ENCODE data around the gene SAA4. TPM values are rescaled to one million over a fixed set of nuclear protein-coding genes. Genes with fewer than 3 reads are reported as not detected.
A peak's percentile ranks its signal among the peaks of the same experiment; 100 is the strongest.

SAA4 gene
- total RNA-seq, 1 donor from 2014 or later = 1.7 TPM

- H3K4me3 ChIP-seq = no peak overlapping the region
- no peak overlapping the region for H3K27ac ChIP-seq
- no peaks in the 10 kb centered on the region for H3K27me3 ChIP-seq
- no peaks in the 10 kb centered on the region for H3K4me1 ChIP-seq
- DNase-seq (ENCODE audit: extremely low spot score in 2 of 2) = no peak
- intact Hi-C loops (cut with DNase I) = no loop called here
- no peaks in the 10 kb centered on the region for H3K36me3 ChIP-seq
- TF ChIP-seq POLR2AphosphoS5 (IDR thresholded peaks at IDR 0.05; ENCODE audit: insufficient read depth in 1 of 2, low read depth in 1 of 2) = no peak
- TF ChIP-seq POLR2A (IDR thresholded peaks at IDR 0.05) = no peak
- no peaks in the 10 kb centered on the region for H3K9me3 ChIP-seq
Observed at GRCh38 chr11:18245396-18245795, 8.8 kb upstream of the SAA4 start.

DNA sequence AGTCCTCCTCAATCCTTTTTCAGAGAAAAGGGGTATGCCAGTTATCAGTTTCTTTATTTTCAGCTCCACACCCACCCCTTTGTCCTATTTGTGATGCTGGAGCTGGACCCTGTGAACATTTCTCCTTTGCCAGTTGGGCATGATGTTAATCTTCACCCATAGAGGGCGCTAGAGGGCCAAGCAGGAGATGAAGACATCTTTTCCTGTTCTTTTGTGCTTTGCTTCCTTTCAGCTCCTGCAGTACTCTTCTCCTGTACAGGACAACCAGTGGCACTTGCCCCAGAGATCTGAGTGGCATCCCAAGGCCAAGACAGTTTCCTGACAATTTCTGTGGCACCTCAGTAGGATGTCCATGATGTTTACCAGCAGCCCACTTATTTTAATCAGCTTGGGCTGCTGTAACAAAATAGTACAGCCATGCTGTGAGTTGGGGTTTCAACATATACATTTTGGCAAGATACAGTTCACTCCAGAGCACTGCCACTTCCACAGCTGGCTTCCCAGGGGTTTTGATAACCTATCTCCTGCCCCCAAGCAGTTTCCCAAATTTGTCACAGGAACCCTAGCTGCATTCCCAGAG is 7.3 kb upstream of the SAA4 start:
- no peak overlapping the region for H3K27ac ChIP-seq
- H3K36me3 ChIP-seq = no peaks in the 10 kb centered on the region
- no peaks in the 10 kb centered on the region for H3K4me1 ChIP-seq
- H3K27me3 ChIP-seq = no peaks in the 10 kb centered on the region
- no peak overlapping the region for H3K4me3 ChIP-seq
- DNase-seq (ENCODE audit: extremely low spot score in 2 of 2) = no peak
- TF ChIP-seq POLR2AphosphoS5 (IDR thresholded peaks at IDR 0.05; ENCODE audit: insufficient read depth in 1 of 2, low read depth in 1 of 2) = no peak
- peak; percentile 16 to 38 (median 32) for TF ChIP-seq CTCF (IDR thresholded peaks at IDR 0.05)
- TF ChIP-seq POLR2A (IDR thresholded peaks at IDR 0.05) = no peak
- intact Hi-C loops (cut with DNase I) = no loop called here
- H3K9me3 ChIP-seq = no peaks in the 10 kb centered on the region

DNA sequence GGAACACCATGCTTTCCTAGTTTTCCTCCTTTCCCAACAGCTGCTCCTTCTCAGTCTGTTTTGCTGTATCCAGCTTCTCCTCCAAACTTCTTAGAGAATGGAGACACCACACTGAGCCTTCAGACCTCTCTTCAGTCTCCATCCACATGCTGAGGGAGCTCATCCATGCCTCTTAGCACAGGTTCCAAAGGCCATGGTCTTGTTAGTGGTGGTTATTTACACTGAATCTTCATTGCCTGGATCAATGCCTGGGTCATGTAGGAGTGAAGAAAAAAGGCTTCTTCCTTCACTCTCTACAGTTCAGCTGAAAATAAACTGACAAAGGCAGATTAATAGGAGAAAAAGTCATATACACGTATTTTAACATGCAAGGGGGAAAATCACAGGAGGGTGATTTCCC is 3.1 kb upstream of the SAA4 start:
- H3K27ac ChIP-seq = no peak overlapping the region
- intact Hi-C loops (cut with DNase I) = no loop called here
- no peak for DNase-seq (ENCODE audit: extremely low spot score in 2 of 2)
- H3K27me3 ChIP-seq = no peaks in the 10 kb centered on the region
- no peaks in the 10 kb centered on the region for H3K4me1 ChIP-seq
- no peak overlapping the region for H3K4me3 ChIP-seq
- no peaks in the 10 kb centered on the region for H3K36me3 ChIP-seq
- no peaks in the 10 kb centered on the region for H3K9me3 ChIP-seq
- no peak for TF ChIP-seq CTCF (IDR thresholded peaks at IDR 0.05)
- TF ChIP-seq POLR2AphosphoS5 (IDR thresholded peaks at IDR 0.05; ENCODE audit: insufficient read depth in 1 of 2, low read depth in 1 of 2) = no peak
- no peak for TF ChIP-seq POLR2A (IDR thresholded peaks at IDR 0.05)

DNA sequence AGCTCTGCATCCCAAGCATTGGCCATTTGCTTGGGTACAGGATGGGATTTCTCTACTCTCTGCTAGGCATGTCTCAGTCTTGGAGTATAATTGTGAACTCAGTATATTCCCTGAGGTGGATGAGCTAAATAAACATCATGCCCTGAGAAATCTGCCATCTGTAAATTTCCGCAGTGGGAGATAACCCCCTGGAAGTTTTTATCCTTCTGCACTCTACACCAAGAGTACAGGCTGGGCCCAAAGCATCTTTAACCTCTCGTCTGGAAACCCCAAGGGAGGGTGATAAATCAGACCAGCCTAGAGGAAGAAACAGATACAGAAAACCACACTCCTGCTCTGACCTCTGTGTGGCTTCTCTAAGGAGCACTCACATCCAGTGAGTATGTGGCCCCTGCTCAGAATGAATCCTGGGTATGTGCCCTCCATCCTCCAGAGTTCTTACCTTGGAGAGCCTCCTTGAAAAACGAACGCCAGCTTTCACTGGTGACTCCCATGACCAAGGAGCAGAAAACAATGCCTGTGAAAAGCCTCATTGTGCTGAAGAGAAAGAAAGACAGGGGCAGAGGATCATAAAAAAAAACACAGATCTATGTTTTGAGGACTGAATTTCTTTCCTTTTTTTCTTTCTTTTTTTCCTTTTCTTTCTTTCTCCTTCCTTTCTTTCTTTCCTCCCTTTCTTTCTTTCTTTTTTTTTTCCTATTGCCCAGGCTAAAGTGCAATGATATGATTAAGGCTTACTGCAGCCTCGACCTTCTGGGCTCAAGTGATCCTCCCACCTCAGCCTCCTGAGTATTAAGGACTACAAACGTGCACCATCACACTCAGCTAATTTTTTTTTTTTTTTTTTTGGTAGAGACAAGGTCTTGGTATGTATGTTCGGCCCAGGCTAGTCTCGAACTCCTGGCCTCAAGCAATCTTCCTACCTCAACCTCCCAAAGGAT is 938 bp downstream of the SAA4 start:
- Histone ChIP-seq H3K27ac (no peak overlapping the region), H3K36me3 (no peaks in the 10 kb centered on the region), H3K4me3 (no peak overlapping the region), H3K27me3 (no peaks in the 10 kb centered on the region), H3K4me1 (no peaks in the 10 kb centered on the region), H3K9me3 (no peaks in the 10 kb centered on the region)
- TF ChIP-seq CTCF (IDR thresholded peaks at IDR 0.05) (no peak), POLR2AphosphoS5 (IDR thresholded peaks at IDR 0.05; ENCODE audit: insufficient read depth in 1 of 2, low read depth in 1 of 2) (no peak), POLR2A (IDR thresholded peaks at IDR 0.05) (no peak)
- intact Hi-C loops (cut with DNase I) = no loop called here
- DNase-seq (ENCODE audit: extremely low spot score in 2 of 2) = no peak

DNA sequence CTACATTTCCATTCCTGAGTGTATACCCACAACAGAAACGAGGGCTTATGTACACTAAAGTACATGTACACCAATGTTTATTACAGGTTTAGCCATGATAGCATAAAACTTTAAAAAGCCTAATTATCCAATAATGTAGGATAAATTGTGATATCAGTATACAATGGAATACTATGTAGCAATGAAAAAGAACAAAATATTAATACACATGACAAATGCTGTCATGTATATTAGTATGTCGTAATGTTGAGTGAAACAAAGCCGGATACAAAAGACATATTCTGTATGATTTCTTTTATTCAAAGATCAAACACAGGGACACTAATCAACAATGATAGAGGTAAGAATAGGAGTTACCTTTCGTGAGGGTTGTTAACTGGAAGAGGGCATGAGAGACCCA is 2.7 kb downstream of the SAA4 start:
- Histone ChIP-seq H3K27me3 (no peaks in the 10 kb centered on the region), H3K4me3 (no peak overlapping the region), H3K36me3 (no peaks in the 10 kb centered on the region), H3K27ac (no peak overlapping the region), H3K9me3 (no peaks in the 10 kb centered on the region), H3K4me1 (no peaks in the 10 kb centered on the region)
- TF ChIP-seq CTCF (IDR thresholded peaks at IDR 0.05) (no peak), POLR2AphosphoS5 (IDR thresholded peaks at IDR 0.05; ENCODE audit: insufficient read depth in 1 of 2, low read depth in 1 of 2) (no peak), POLR2A (IDR thresholded peaks at IDR 0.05) (no peak)
- intact Hi-C loops (cut with DNase I) = no loop called here
- no peak for DNase-seq (ENCODE audit: extremely low spot score in 2 of 2)
